Activated naive CD8-positive, alpha-beta T cell treated with anti-CD3 and anti-CD28 coated beads for 36 hours (primary cell): ENCODE results near the gene FAU. TPM values are rescaled to one million over a fixed set of nuclear protein-coding genes. Genes with fewer than 3 reads are reported as not detected.
"Not testable (repeated sequence)": the region's sequence is repeated elsewhere in the genome, so short reads cannot be mapped to it uniquely, and the experiment has no call there.

Experiments
- DNase-seq: peaks from one replicate; pipeline ENCODE4 v3.0.0; 2021
- H3K27ac Mint-ChIP-seq: one replicate; pipeline ENCODE4 v1.8.0; 2022; ENCODE audit warnings: mild to moderate bottlenecking, moderate library complexity, mixed read lengths
- H3K27me3 Mint-ChIP-seq: one replicate; pipeline ENCODE4 v1.8.0; 2022; ENCODE audit warnings: mild to moderate bottlenecking, mixed read lengths
- H3K36me3 Mint-ChIP-seq: one replicate; pipeline ENCODE4 v1.8.0; 2021; ENCODE audit warnings: mild to moderate bottlenecking, mixed read lengths
- H3K4me1 Mint-ChIP-seq: one replicate; pipeline ENCODE4 v1.8.0; 2021; ENCODE audit warnings: mixed read lengths
- H3K4me3 Mint-ChIP-seq: one replicate; pipeline ENCODE4 v1.8.0; 2022; ENCODE audit warnings: mild to moderate bottlenecking, moderate library complexity, mixed read lengths
- H3K9me3 Mint-ChIP-seq: one replicate; pipeline ENCODE4 v1.8.0; 2022; ENCODE audit warnings: mixed read lengths
- total RNA-seq, 2 experiments: library from RNA; stranded (reverse); gene quantifications; one replicate each; pipeline ENCODE4 v1.2.3, GENCODE V29; 2021

FAU gene
- total RNA-seq, 2 experiments from 2014 or later: 1,087 to 1,097 TPM

DNA sequence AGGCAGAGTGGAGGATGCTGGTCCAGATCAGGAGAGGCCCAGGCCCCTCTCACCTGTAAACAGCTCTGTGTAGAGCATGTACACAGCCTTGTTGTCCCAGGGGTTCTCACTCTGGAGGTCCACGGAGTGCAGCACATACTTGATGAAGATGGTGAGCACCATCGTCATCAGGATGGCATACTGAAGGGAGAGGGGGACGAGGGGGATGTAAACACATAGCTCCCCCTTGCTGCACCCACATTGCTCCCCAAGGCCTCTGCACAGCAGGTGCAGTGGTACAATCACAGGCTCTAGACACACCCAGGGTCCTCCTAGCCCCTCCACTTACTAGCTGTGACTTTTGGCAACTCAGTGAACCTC is 9.5 kb upstream of the FAU start:
- peaks cover 21% of the 10 kb centered on the region for H3K4me1 Mint-ChIP-seq
- H3K4me3 Mint-ChIP-seq: no peak overlapping the region
- DNase-seq: no peak
- H3K27me3 Mint-ChIP-seq: no peaks in the 10 kb centered on the region
- no peak overlapping the region for H3K27ac Mint-ChIP-seq
- H3K9me3 Mint-ChIP-seq: no peaks in the 10 kb centered on the region
- H3K36me3 Mint-ChIP-seq: peaks cover 6% of the 10 kb centered on the region

DNA sequence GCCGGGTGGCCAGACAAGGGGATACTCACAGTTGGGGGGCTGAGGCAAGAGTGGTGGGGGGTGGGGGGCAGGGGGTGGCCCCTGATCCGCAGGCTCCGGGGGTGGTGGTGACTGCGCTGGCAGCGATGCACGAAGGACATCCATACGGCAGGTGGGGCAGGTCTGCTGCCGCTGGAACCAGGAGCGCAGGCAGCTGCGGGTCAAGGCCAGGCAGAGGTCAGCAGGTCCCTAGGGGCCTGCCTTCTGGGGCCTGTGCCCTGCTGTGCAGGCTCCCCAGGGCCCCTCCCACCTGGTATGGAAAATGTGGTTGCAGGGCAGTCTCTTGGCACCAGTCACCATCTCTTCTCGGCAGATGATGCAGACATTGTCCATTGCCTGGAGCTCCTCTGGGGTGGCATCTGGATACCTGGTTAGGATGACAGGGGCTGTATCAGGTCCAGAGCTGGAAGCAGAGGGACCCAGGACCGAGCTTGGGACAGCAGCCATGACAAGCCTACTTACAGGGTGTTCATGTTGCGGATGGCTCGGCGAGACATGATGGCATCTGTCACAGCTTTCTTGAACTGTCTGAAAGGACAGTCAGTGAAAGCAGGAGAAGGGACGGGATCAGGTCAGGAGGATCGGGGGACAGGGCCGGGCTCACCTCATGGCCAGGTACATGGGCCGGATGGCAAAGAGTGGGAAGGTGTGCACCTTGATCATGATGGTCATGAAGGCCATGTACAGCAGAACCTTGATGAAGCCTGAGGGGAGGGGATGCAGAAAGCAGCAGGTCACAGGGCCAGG is 8.9 kb upstream of the FAU start:
- H3K9me3 Mint-ChIP-seq: no peaks in the 10 kb centered on the region
- H3K27me3 Mint-ChIP-seq: no peaks in the 10 kb centered on the region
- peaks cover 15% of the 10 kb centered on the region for H3K4me1 Mint-ChIP-seq
- peak overlapping the region; percentile 47 for H3K27ac Mint-ChIP-seq
- H3K36me3 Mint-ChIP-seq: peaks cover 6% of the 10 kb centered on the region
- no peak for DNase-seq
- H3K4me3 Mint-ChIP-seq: no peak overlapping the region

DNA sequence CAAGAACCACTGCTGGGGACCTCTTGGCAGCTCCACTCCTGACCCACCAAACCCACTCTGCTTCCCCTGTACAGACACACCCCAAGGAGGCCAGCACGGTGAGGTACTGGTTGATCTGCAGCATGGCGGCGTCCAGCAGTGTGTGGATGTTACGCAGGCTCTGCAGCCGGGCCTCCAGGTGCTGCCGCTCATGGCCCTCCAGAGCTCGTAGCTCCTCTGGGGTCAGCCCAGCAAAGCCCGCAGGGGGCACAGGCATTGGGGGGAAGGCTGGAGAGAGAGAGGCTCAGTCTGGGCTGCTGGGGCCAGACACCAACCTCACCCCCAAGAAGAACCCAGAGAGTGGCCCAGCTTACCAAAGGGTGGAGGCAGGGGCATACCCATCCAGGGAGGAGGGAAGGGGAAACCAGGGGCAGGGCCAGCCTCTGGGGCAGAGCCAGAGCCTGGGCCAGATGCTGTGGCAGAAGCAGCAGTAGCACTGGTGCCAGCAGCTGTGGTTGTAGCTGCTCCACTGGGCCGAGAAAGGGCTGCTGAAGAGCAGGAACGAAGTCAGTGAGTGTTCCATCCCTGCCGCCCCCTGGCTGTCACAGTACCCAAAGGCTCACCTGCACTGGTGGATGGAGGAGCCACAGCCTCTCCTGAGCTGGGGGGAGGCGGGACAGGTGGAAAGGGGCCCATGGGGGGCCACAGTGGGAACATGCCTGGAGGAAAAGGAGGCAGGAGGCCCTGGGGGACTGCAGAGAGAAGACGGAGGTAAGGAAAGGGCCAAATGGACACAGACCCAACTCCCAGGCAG is 7.9 kb upstream of the FAU start:
- no peak for DNase-seq

DNA sequence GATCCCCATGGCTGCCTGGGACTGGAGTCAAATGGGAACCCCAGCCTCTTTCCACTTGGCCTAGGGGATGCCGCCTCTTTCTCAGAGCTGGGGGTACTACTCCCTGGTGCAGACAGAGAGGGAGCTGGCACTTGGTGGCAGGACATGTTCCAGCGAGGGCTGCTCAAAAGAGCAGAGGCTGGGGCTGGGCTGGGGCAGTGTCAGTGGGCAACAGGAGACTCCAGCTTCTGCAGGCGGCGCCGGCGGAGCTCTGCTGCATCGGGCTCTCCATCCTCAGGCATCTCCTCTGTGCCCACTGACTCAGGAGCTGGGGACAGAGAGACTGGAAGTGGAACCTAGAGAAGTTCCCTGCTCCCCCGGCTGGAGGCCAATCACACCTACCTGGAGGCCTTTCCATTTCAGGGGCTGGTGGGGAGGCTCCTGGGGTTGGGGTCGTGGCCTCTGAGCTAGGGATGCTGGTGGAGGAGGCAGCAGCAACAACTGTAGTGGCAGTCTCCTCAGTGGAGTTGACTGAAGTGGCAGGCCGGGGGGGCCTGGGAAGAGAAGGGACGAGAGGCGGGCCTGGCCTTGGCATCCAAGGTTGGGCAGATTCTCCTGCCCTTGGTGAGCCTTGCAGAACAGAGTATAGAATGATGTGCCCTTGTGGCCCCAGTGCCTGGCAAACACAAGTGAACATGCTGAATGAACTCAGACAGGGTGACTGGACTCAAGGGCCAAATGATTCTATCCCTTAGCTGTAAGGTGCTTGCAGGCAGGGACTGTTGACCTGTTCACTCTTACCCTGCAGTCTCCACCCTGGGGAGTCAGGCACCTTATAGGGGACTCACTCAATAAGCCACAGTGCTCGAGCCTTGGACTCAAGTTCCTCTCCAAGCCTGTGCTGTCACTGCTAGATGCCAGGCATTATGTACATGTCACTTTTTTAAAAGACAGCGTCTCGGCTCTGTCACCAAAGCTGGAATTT is 6.5 kb upstream of the FAU start:
- Mint-ChIP-seq H3K27ac (no peak overlapping the region), H3K27me3 (no peaks in the 10 kb centered on the region), H3K9me3 (no peaks in the 10 kb centered on the region), H3K4me1 (peaks cover 16% of the 10 kb centered on the region), H3K36me3 (peaks cover 10% of the 10 kb centered on the region), H3K4me3 (no peak overlapping the region)
- no peak for DNase-seq

More for the DNA sequence above, 7.9 kb upstream of the FAU start:
- Mint-ChIP-seq H3K36me3 (peaks cover 6% of the 10 kb centered on the region), H3K27me3 (no peaks in the 10 kb centered on the region), H3K27ac (no peak overlapping the region), H3K4me3 (no peak overlapping the region), H3K9me3 (no peaks in the 10 kb centered on the region), H3K4me1 (peaks cover 15% of the 10 kb centered on the region)

DNA sequence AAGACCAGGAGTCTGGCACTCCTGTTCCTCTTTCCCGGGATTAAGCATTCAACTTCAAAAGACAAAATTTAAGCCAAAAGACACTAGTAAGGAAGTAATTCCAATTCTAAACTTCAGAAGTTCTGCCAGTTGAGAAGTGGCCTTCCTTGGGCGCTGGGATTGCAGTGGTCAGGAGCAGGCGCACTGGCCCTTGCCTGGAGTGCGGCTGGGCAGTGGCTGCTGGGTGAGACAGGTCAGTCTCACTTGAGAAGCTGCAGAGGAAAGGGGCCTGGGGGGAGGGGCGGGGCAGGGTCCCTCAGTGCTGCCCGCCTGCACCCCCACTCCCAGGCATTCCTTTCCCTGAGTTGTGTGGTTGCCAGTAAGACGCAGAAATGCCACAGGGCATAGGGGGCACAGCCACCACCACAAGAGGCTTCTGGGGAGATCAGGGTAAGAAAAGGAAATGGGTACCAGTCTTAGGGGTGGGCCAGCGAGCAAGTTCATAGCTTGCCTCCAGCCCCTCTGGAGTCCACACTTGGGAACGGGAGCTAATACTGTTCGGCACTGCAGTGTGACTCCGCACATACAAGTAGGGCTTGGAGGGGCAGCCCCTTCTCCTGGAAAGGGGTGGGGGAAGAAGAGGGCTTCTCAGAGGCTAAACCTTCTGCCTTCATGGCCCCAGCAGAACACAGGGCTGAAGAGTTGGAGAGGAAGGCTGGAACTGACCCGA is 5.7 kb upstream of the FAU start:
- Mint-ChIP-seq H3K27ac (no peak overlapping the region), H3K36me3 (peaks cover 10% of the 10 kb centered on the region), H3K27me3 (no peaks in the 10 kb centered on the region), H3K9me3 (no peaks in the 10 kb centered on the region), H3K4me1 (peaks cover 13% of the 10 kb centered on the region), H3K4me3 (no peak overlapping the region)
- DNase-seq: no peak

DNA sequence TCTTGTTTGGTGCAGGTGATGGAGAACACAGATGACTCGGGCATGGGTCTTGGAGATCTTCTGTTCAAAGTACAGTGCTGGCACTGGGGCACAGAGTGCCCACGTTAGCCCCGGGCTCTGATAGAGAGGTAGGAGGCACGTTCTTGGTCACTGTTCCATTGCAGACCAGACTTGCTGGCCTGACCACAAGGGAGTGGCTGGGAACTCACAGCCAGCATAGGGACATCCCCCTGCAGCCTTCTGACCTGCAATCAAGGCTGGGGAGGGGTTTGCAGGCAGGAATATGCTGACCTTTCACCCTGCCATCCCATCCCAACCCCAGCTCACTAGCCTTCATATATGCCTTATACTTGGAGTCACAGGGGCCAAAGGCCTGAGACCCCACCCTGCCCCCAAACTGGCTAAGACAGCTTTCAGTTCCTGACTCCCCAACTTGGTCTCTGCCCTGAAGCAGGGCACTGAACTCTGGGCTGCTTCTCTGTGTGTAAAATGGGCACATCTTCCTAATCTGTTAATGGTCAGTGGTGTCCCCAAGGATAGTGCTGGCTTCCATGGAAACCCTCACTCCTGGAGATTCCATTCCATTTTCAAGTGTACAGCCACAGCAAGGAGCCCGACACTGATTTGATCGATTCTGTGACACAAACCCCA is 4.8 kb upstream of the FAU start:
- Mint-ChIP-seq H3K9me3 (no peaks in the 10 kb centered on the region), H3K36me3 (peaks cover 16% of the 10 kb centered on the region)

DNA sequence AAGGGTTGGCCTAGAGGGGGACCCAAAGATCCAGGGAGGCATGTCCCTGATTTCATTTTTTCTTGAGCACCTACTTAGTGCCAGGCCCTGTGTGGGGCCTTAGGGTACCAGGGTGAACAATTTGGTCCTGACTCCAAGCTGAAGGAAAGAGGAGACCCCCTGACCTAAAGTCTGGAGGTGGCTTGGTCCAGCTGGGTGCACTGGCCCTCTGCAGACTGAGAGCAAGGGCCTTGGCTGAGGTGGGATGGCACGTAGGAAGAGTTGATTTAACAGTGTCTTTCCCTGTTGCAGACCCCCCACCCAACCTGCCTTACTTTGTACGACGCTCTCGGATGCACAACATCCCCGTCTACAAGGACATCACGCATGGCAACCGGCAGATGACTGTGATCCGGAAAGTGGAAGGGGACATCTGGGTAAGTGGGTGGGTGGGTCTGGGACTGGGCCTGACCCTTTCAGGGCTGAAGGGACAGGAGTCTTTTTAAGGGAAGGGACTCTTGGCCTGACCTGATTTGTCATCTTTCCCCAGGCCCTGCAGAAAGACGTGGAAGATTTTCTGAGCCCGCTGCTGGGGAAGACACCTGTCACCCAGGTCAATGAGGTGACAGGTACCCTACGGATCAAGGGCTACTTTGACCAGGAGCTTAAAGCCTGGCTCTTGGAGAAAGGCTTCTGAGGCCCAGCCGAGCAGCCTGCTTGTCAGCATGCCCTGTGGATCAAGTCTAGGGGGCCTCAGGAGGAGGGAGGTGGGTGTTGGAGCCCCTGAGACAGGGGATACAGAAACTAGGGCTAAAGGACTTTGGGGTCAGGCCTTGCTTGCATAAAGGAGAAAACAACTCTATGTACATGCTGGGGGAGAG is 3.5 kb upstream of the FAU start:
- no peak for DNase-seq

More for the DNA sequence above, 4.8 kb upstream of the FAU start:
- DNase-seq: no peak
- Mint-ChIP-seq H3K4me1 (peaks cover 9% of the 10 kb centered on the region), H3K4me3 (no peak overlapping the region), H3K27me3 (no peaks in the 10 kb centered on the region), H3K27ac (no peak overlapping the region)

DNA sequence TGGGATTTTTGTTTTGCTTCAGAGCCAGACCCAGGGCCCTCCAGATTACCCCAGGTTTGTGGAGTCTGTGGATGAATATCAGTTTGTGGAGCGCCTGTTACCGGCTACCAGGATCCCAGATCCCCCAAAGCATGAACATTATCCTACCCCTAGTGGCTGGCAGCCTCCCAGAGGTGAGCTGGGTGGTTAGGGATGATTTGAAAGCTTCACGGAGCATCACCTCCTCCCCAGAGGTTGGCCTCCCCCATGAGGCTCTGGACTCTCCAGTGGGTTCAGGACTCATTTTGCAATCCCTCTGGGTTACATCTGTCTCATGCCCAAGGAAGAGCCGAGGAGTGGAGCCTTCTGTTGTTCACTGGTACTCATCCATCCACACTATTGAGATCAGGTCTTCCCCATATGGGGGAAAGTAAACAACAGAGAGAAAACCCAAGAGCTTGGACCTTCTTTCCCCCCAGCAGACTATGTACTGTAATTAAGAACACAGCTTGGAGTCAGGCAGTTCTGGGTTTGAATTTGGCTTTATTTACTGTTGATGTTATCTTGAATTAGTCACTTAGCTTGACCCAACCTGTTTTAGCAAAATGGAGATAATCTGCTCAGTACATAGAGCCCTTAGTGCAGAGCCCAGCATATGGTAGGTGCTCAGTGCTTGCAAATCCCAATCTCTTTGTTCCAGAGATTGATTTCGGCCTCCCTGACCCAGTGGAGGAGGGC is 2.7 kb upstream of the FAU start:
- no peak for DNase-seq
- peaks cover 3% of the 10 kb centered on the region for H3K27me3 Mint-ChIP-seq
- H3K4me1 Mint-ChIP-seq: peaks cover 25% of the 10 kb centered on the region
- H3K4me3 Mint-ChIP-seq: peak overlapping the region; percentile 32
- no peaks in the 10 kb centered on the region for H3K9me3 Mint-ChIP-seq
- peak overlapping the region; percentile 60 for H3K27ac Mint-ChIP-seq
- H3K36me3 Mint-ChIP-seq: peaks cover 30% of the 10 kb centered on the region

More for the DNA sequence above, 3.5 kb upstream of the FAU start:
- Mint-ChIP-seq H3K36me3 (peaks cover 24% of the 10 kb centered on the region), H3K9me3 (no peaks in the 10 kb centered on the region), H3K27ac (no peak overlapping the region), H3K4me1 (peaks cover 18% of the 10 kb centered on the region), H3K4me3 (no peak overlapping the region), H3K27me3 (peaks cover 3% of the 10 kb centered on the region)

DNA sequence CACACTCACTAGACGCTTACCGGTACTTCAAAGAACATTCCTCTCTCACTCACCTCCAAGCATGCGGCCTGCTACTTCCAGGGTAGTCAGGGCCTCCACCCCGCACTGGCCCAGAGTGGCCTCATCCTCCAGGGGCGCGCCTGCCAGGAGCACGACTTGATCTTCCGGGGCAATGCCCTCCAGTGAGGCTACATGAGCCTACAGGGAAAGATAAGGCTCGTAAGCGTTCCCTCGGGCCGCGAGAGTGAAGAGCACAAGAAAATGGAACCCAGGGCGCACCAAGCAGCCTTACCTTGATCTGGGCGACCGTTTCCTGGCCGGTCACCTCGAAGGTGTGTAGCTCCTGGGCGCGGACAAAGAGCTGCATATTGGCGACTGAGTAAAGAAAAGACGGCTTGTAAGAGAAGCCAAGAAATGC is 478 bp downstream of the FAU start:
- DNase-seq: no peak
- Mint-ChIP-seq H3K4me1 (peaks cover 38% of the 10 kb centered on the region), H3K4me3 (peak overlapping the region; percentile 99), H3K36me3 (peaks cover 46% of the 10 kb centered on the region), H3K27me3 (peaks cover 6% of the 10 kb centered on the region), H3K9me3 (no peaks in the 10 kb centered on the region), H3K27ac (peak overlapping the region; percentile 99)

DNA sequence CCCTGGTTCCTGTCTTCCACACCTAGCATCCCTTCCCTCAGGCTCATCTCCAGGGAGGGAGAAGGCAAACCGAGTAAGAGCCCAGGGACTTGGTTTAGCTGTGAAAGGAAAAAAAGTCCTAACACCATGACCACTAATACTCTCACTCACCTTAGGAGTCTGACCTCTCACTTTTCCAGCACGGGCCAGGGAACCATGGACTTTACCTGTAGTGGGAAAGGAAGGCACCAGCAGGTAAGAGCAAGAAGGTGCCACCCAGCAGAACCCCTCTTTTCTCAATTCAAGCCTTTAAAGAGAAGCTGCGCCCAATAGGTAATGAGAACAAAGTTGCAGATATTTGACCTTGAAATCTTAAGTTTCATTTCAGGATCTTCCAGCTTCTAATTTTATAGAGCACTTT is 1.1 kb downstream of the FAU start:
- Mint-ChIP-seq H3K27me3 (peaks cover 6% of the 10 kb centered on the region), H3K9me3 (no peaks in the 10 kb centered on the region), H3K4me3 (peak overlapping the region; percentile 99), H3K4me1 (peaks cover 43% of the 10 kb centered on the region), H3K27ac (peak overlapping the region; percentile 99), H3K36me3 (peaks cover 51% of the 10 kb centered on the region)
- DNase-seq: no peak

DNA sequence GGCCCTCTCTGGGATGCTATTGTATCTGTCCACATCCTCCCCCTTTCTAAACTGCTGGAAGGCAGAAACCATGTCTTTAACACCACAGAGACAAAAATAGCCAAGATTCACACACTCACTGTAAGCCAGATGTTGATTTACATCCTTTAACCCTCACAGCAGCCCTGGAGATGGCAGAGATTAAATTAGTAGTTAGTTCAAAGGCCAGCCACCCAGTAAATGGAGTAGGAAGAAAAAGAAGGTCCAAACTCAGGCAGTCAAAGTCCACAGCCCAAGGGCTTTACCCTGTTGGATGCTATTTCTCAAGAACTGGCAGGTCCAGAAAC is 2.3 kb downstream of the FAU start:
- Mint-ChIP-seq H3K4me1 (peaks cover 52% of the 10 kb centered on the region), H3K27me3 (peaks cover 6% of the 10 kb centered on the region), H3K9me3 (no peaks in the 10 kb centered on the region), H3K36me3 (peaks cover 58% of the 10 kb centered on the region), H3K4me3 (peak overlapping the region; percentile 99), H3K27ac (peak overlapping the region; percentile 99)
- no peak for DNase-seq

DNA sequence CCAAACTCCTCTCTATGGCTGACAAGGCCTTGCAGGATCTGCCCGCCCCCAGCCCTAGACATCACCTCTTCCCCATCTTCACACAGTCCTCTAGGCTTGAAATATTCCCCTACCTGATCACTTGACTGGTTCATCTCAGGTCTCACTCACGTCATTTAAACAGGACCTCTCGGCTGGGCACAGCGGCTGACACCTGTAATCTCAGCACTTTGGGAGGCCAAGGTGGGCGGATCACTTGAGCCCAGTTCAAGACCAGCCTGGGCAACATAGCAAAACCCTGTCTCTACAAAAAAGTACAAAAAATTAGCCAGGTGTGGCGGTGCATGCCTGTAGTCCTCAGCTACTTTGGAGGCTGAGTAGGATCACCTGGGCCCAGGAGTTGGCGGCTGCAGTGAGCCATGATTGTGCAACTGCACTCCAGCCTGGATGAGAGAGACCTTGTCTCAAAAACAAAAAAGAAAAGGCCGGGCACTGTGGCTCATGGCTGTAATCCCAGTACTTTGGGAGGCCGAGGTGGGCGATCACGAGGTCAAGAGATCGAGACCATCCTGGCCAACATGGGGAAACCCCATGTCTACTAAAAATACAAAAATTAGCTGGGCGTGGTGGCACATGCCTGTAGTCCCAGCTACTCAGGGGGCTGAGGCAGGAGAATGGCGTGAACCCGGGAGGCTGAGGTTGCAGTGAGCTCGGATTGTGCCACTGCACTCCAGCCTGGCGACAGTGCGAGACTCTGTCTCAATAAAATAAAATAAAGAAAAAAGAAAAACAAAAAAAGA is 2.9 kb downstream of the FAU start:
- not testable (repeated sequence) for H3K27me3 Mint-ChIP-seq, DNase-seq, H3K9me3 Mint-ChIP-seq
- Mint-ChIP-seq H3K4me3 (peak overlapping the region; percentile 99), H3K27ac (peak overlapping the region; percentile 99), H3K36me3 (peaks cover 55% of the 10 kb centered on the region), H3K4me1 (peaks cover 49% of the 10 kb centered on the region)
